ENCODE results near the gene GET3. TPM values are rescaled to one million over a fixed set of nuclear protein-coding genes. Genes with fewer than 3 reads are reported as not detected.

Gene GET3
- total RNA-seq, 1 experiment from 2014 or later: 210 TPM

- DNase-seq (ENCODE audit: low read depth): no peak
- in situ Hi-C loops (cut with HindIII; ENCODE audit: low pct_unique_long_range_greater_than_20kb, low sequenced_read_pairs): no loop called here
These were observed 35.0 kb downstream of the GET3 start for GRCh38 chr19:12772323-12772722.

DNA sequence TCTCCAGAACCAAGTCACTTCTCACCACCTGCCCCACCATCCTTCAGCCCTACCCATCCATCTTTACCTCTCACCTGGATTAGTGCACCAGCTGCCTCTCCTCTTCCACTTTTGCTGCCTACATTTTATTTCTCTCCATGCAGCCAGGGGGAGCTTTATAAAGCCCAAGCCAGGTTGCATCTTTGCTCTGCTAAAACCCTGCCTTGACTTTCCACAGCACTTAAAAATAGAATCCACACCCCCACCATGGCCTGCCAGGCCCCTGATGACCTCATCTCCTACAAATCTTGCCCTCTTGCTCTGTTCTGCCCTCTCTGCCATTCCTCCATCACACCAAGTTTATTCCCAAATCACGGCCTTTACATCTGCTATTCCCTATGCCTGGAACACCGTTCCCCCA, 36.3 kb downstream of the GET3 start:
- no peak for DNase-seq (ENCODE audit: low read depth)
- in situ Hi-C loops (cut with HindIII; ENCODE audit: low pct_unique_long_range_greater_than_20kb, low sequenced_read_pairs): no loop called here

GRCh38 chr19:12774588-12775555, 37.6 kb downstream of the GET3 start, which contains the start of gene HOOK2:
TSS of gene HOOK2 (minus strand) at chr19:12775552. CDS start at chr19:12775449, 103 bp downstream.
- in situ Hi-C loops (cut with HindIII; ENCODE audit: low pct_unique_long_range_greater_than_20kb, low sequenced_read_pairs): no loop called here
- peak; percentile 42 for DNase-seq (ENCODE audit: low read depth)

DNA sequence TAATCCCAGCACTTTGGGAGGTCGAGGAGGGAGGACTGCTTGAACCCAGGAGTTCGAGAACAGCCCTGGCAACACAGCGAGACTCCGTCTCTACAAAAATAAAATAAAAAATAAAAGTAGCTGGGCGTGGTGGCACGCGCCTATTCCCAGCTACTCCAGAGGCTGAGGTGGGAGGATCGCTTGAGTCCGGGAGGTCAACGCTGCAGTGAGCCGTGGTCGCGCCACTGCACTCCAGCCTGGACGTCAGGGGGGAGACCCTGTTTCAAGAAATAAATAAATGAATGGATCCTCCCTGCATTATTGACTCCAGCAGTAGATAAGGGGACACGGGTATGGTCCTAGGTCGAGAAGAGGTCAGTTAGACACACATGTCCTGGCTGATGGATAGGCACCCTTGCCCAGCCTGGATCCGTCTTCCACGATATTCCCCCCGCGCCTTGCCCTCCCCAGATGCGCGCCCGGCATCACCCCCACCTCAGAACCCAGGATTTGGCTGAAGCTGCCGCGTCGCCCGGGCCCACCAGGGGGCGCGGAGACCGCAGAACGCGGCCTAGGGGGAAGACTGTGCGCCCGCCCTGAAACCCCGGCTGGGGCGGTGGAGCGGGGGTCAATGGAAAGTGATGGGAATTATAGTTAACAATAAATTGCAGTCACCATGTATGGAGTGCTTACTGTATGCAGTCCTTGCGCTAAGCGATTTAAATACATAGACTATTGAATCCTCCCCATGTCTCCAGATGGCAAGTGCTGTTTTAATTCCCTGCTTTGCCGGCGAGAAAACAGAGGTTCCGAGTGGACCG, 40.1 kb downstream of the GET3 start:
- in situ Hi-C loops (cut with HindIII; ENCODE audit: low pct_unique_long_range_greater_than_20kb, low sequenced_read_pairs): no loop called here
- DNase-seq (ENCODE audit: low read depth): peak; percentile 74

GRCh38 chr19:12778017-12778904, 41.0 kb downstream of the GET3 start:
- in situ Hi-C loops (cut with HindIII; ENCODE audit: low pct_unique_long_range_greater_than_20kb, low sequenced_read_pairs): no loop called here
- DNase-seq (ENCODE audit: low read depth): peak; percentile 65

DNA sequence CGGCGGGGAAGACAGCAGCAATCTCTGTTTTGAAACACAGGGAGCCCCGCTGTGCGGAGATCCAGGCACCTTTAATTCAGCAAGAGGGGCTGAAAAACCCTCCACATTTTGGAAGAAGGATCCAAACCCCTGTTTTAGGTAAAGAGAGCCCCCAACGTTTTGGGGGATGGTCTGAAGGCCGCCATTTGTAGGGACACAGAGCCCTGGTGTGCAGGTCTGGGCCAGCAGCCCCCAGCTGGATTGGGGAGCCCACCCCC, 41.5 kb downstream of the GET3 start:
- DNase-seq (ENCODE audit: low read depth): no peak
- in situ Hi-C loops (cut with HindIII; ENCODE audit: low pct_unique_long_range_greater_than_20kb, low sequenced_read_pairs): no loop called here

- peak; percentile 59 for DNase-seq (ENCODE audit: low read depth)
- in situ Hi-C loops (cut with HindIII; ENCODE audit: low pct_unique_long_range_greater_than_20kb, low sequenced_read_pairs): no loop called here
These were observed 42.1 kb downstream of the GET3 start for GRCh38 chr19:12779162-12779993.

- no peak for DNase-seq (ENCODE audit: low read depth)
- in situ Hi-C loops (cut with HindIII; ENCODE audit: low pct_unique_long_range_greater_than_20kb, low sequenced_read_pairs): no loop called here
These were observed 44.8 kb downstream of the GET3 start for GRCh38 chr19:12782174-12782423.

DNA sequence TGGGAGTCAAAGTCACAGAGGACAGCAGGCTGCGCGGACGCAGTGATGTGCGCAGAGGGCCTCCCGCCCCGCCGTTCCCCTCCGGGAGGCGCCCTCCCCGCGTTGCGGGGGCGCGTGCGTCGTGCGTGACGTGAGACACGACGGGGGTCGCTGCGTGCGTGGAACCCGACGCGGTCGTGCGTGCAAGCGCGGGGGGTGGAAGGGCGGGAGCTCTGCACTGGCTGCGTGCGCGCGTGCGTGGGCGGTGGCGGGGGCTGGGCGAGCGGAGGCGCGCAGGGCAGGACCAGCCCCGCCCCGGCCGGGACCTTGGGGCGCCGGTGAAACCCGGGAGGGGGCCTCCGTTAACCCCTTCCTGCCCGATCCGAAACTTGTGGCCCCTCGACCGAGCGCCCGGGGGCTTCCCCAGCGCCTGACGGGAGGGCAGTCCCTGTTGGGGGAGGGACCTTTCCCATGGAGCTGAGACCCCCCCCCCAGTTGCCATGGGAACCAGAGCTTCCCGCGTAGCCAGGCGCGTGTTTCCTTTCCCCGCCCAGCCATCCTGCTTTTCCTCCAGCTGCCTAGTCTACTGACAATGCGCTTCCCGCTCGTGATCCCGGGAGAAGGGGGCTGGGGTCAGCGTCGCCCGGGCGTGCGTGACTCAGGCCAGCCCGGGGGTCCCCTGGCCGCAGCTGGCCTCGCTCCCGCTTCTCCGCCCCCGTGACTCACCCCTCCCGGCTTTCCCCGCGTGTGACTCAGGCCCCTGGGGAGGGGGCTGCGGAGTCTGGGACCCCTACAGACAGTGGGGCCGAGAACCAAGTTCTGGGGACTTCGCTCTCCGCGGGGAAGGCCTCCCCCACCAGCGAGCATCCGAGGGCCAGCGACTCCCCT, 45.4 kb downstream of the GET3 start:
- peak; percentile 89 for DNase-seq (ENCODE audit: low read depth)
- in situ Hi-C loops (cut with HindIII; ENCODE audit: low pct_unique_long_range_greater_than_20kb, low sequenced_read_pairs): no loop called here

GRCh38 chr19:12783291-12783848, 46.1 kb downstream of the GET3 start:
- in situ Hi-C loops (cut with HindIII; ENCODE audit: low pct_unique_long_range_greater_than_20kb, low sequenced_read_pairs): no loop called here

GRCh38 chr19:12783849-12784393, 46.6 kb downstream of the GET3 start:
- in situ Hi-C loops (cut with HindIII; ENCODE audit: low pct_unique_long_range_greater_than_20kb, low sequenced_read_pairs): no loop called here
- peak; percentile 72 for DNase-seq (ENCODE audit: low read depth)

More at GRCh38 chr19:12783291-12783848, 46.1 kb downstream of the GET3 start:
- no peak for DNase-seq (ENCODE audit: low read depth)

- in situ Hi-C loops (cut with HindIII; ENCODE audit: low pct_unique_long_range_greater_than_20kb, low sequenced_read_pairs): no loop called here
- no peak for DNase-seq (ENCODE audit: low read depth)
These were observed 47.1 kb downstream of the GET3 start for GRCh38 chr19:12784394-12784870.

DNA sequence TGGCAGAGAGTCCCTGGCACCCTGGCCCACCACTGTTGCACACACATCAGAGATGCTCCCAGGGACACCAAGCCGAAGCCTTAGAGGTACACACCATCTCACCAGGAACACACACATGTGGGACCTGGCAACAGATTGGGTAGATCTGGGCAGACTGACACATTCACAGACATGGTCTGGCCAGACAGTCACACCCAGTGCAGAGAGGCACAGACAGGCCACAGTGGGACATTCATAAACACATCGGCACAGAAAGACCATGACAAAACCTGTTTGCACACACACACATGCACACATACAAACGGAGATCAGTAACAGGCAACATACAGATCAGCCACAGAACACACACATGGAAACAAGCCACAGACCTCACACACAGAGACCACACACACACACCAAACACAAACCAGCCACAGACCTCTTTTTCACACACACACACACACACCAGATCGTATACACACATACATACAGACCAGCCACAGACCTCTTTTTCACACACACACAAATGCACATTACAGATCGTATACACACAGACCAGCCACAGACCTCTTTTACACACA, 47.7 kb downstream of the GET3 start:
- DNase-seq (ENCODE audit: low read depth): no peak
- in situ Hi-C loops (cut with HindIII; ENCODE audit: low pct_unique_long_range_greater_than_20kb, low sequenced_read_pairs): no loop called here

DNA sequence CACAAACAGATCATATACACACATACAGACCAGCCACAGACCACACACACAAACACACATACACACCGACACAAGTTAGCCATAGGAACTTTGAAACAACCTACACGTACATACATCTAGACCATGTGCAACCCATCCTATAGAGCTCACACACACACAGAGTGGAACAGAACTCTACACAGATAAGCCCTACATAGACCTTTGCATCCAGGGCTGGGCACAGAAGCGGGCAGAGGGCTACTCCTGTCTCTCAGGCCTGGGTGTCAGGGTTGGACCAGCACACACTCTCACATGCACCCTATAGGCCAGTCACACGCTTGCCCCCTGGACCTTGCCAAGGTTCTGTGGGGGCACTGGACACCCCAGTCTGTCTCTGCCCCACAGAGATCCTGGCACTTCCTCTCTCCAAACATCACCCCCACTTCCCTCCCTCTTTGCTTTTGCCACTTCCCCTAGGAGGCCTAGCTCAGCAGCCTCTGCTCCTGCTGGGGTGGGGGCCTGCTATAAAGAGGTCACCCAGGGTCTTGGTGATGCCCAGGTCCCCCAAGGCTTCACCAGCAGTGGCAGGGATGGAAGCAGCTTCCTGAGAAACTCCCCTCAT, 48.2 kb downstream of the GET3 start:
- no peak for DNase-seq (ENCODE audit: low read depth)
- in situ Hi-C loops (cut with HindIII; ENCODE audit: low pct_unique_long_range_greater_than_20kb, low sequenced_read_pairs): no loop called here

- DNase-seq (ENCODE audit: low read depth): no peak
These were observed 49.0 kb downstream of the GET3 start for GRCh38 chr19:12786141-12786870.

More at GRCh38 chr19:12786141-12786870, 49.0 kb downstream of the GET3 start:
- in situ Hi-C loops (cut with HindIII; ENCODE audit: low pct_unique_long_range_greater_than_20kb, low sequenced_read_pairs): no loop called here

Measured in Caki2 (cell line).